DND-41 (cell line): ENCODE measurements around the gene MYO19.

Experiments
- ATAC-seq: fragments of 200-7000 bp; cut with Tn5 transposase; 3 replicates; pipeline ENCODE4 v1.9.1; 2021; ENCODE audit warnings: low read depth; ENCODE audit not compliant: insufficient read depth
- DNase-seq: peaks from one replicate; pipeline ENCODE4 v3.0.0-alpha.2; 2020
- H2AFZ ChIP-seq: 2 replicates; pipeline ENCODE4 v1.6.0; 2012; ENCODE audit warnings: low read depth, low read length
- H3K27ac ChIP-seq: 2 replicates; pipeline ENCODE4 v1.5.1; 2012; ENCODE audit warnings: low read length, inconsistent platforms
- H3K27me3 ChIP-seq: fragments of 200-600 bp; sonication (generic); 2 replicates; pipeline ENCODE4 v1.6.0; 2012; ENCODE audit warnings: low read length, mild to moderate bottlenecking, inconsistent platforms; ENCODE audit not compliant: insufficient read depth, poor library complexity
- H3K36me3 ChIP-seq: 2 replicates; pipeline ENCODE4 v1.5.1; 2012; ENCODE audit warnings: low read length, inconsistent platforms; ENCODE audit not compliant: insufficient read depth
- H3K4me1 ChIP-seq: 2 replicates; pipeline ENCODE4 v1.5.1; 2012; ENCODE audit warnings: mild to moderate bottlenecking, low read length; ENCODE audit not compliant: insufficient read depth
- H3K4me2 ChIP-seq: 2 replicates; pipeline ENCODE4 v1.6.0; 2012; ENCODE audit warnings: mild to moderate bottlenecking, moderate library complexity, low read length, inconsistent platforms; ENCODE audit not compliant: insufficient read depth
- H3K4me3 ChIP-seq, 2 experiments: fragments of 200-600 bp in 1 of 2; shearing (Covaris generic) in 1 of 2; 2 replicates each; pipeline ENCODE4 v1.5.1; 2012 to 2016; ENCODE audit warnings: inconsistent platforms in 2 of 2, low read length in 2 of 2, mild to moderate bottlenecking in 2 of 2, low read depth in 1 of 2, moderate library complexity in 1 of 2
- H3K79me2 ChIP-seq: 2 replicates; pipeline ENCODE4 v1.6.0; 2012; ENCODE audit warnings: low read length, inconsistent platforms; ENCODE audit not compliant: insufficient read depth
- H3K9ac ChIP-seq: 2 replicates; pipeline ENCODE4 v1.6.0; 2012; ENCODE audit warnings: low read depth, mild to moderate bottlenecking, inconsistent platforms, low read length, moderate library complexity
- H3K9me3 ChIP-seq: 2 replicates; pipeline ENCODE4 v1.5.1; 2012; ENCODE audit warnings: low read length, moderate library complexity, mild to moderate bottlenecking, inconsistent platforms; ENCODE audit not compliant: insufficient read depth, severe bottlenecking
- H4K20me1 ChIP-seq: 2 replicates; pipeline ENCODE4 v1.6.0; 2012; ENCODE audit warnings: low read length; ENCODE audit not compliant: insufficient read depth
- EZH2 ChIP-seq: IDR thresholded peaks from 3 replicates; pipeline ENCODE4 v1.6.1; 2012; ENCODE audit warnings: borderline replicate concordance, low read depth, mild to moderate bottlenecking, moderate library complexity, low read length, inconsistent platforms; ENCODE audit not compliant: severe bottlenecking
- TF ChIP-seq, protein P1 (sequence below): IDR thresholded peaks from 2 replicates; pipeline ENCODE4 v1.5.1; 2012; ENCODE audit warnings: borderline replicate concordance, low read length, moderate library complexity, mild to moderate bottlenecking; ENCODE audit not compliant: poor library complexity, severe bottlenecking; ENCODE audit errors: extremely low read depth

Gene MYO19

DNA sequence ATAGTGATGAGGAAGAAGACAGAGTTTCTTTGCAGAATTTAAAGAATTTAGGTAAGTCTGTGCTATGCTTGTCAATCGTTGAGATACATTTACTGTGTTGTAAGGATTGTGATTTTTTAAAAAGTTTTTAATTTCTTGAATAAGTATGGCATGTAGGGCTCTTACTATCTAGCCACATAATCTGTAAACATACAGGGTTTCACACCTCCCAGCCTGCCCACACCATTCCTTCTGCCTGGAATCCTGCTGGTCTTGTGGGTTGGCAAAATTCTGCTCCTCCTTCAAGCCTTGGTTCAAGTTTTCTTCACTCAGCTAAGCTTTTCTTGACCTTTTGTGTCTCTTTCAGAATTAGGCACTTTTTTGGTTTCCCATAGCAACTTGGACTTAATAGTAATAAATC, 40.7 kb downstream of the MYO19 start:
- ATAC-seq: no peak
- Histone ChIP-seq H3K36me3 (peaks cover 86% of the 10 kb centered on the region), H3K4me2 (no peak overlapping the region), H3K27me3 (no peaks in the 10 kb centered on the region), H3K4me3 (no peak overlapping the region), H3K9ac (no peak overlapping the region), H3K9me3 (no peaks in the 10 kb centered on the region), H3K4me1 (peaks cover 7% of the 10 kb centered on the region), H2AFZ (no peak overlapping the region), H3K79me2 (peaks cover 44% of the 10 kb centered on the region), H3K27ac (no peak overlapping the region), H4K20me1 (peaks cover 38% of the 10 kb centered on the region)
- TF ChIP-seq, protein P1, sequence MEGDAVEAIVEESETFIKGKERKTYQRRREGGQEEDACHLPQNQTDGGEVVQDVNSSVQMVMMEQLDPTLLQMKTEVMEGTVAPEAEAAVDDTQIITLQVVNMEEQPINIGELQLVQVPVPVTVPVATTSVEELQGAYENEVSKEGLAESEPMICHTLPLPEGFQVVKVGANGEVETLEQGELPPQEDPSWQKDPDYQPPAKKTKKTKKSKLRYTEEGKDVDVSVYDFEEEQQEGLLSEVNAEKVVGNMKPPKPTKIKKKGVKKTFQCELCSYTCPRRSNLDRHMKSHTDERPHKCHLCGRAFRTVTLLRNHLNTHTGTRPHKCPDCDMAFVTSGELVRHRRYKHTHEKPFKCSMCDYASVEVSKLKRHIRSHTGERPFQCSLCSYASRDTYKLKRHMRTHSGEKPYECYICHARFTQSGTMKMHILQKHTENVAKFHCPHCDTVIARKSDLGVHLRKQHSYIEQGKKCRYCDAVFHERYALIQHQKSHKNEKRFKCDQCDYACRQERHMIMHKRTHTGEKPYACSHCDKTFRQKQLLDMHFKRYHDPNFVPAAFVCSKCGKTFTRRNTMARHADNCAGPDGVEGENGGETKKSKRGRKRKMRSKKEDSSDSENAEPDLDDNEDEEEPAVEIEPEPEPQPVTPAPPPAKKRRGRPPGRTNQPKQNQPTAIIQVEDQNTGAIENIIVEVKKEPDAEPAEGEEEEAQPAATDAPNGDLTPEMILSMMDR: no peak
- TF ChIP-seq EZH2: no peak
- DNase-seq: no peak

DNA sequence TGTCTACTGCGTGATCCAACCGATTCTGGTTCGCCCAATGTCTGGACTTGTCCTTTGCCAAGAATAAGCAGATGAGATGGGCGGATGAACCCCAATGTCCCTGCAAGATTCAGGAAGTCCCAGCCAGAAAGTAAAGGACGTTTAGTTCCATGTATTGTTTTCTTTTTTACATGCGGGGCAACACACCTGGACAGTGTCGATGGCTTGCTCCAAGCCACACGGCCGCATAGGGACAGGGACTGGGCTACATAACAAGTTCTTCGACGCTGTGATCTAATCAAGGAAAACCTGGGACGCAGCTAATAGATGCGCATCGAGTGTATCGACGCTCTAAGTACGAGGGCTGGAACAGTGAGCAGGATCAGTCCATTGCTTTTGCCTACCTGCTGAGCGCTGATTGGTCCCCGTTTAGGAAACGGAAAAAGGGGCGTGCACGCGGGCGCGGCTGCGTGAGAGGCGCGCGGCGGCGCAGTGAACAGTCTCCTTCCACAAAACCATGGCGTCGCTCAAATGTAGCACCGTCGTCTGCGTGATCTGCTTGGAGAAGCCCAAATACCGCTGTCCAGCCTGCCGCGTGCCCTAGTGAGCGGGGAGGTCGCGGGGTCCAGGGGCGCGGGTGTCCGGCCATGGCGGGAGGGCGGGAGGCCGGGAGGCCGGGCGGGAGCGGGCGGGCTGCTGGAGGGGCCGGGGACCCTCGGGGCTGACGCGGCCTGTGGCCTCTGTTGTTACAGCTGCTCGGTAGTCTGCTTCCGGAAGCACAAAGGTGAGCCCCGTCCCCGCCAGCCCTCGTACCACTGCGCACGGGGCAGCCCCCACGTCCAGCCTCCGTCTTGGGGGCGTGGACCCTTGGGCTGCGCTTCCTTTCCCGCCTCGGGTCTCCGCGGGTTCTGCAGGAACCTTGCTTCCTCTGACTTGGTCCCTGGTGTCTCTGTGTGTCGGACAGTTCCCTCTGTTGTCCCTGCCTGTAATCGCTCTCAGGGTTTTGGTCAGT, 48.2 kb downstream of the MYO19 start, which contains the start of gene ZNHIT3:
TSS of gene ZNHIT3 (plus strand) at position 478 of the 991 bp plus-strand sequence. CDS start at position 497, 19 bp downstream.
- Histone ChIP-seq H3K4me3 (peak within 1 kb of the TSS; percentile 82 to 99), H4K20me1 (peaks cover 13% of the 10 kb centered on the region), H3K4me2 (peak within 1 kb of the TSS; percentile 89), H3K9ac (peak within 1 kb of the TSS; percentile 73), H2AFZ (peak within 1 kb of the TSS; percentile 97), H3K4me1 (peaks cover 40% of the 10 kb centered on the region), H3K9me3 (no peaks in the 10 kb centered on the region), H3K36me3 (peaks cover 16% of the 10 kb centered on the region), H3K27ac (peak within 1 kb of the TSS; percentile 84), H3K79me2 (peaks cover 58% of the 10 kb centered on the region), H3K27me3 (no peaks in the 10 kb centered on the region)
- TF ChIP-seq, protein P1: no peak
- TF ChIP-seq EZH2: no peak
- DNase-seq (peak; percentile 93), ATAC-seq (peak; percentile 98)

DNA sequence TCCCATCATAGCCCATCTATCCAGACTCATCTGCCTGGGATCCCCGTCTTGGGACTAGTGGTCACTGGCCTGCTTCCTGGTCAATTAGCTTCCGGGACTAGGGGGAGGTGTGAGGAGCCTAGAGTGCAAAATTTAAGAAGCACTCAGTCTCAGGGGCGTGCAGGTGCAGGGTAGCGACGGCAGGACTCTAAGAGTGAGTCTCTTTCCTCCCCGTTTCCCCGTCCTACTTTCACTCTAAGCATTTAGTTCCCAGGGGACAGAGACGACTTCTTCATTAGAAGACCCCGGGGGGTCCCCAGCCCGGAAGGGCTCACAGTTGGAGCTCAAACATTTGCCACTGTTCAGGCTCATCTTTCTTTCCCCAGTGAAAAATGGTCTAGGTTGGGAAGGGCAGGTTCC, 48.9 kb downstream of the MYO19 start:
- H3K9ac ChIP-seq: peak overlapping the region; percentile 73
- no peak for DNase-seq
- no peak for ATAC-seq

More for the DNA sequence above, 48.9 kb downstream of the MYO19 start:
- H3K36me3 ChIP-seq: peaks cover 10% of the 10 kb centered on the region
- peak overlapping the region; percentile 84 for H3K27ac ChIP-seq
- H3K27me3 ChIP-seq: no peaks in the 10 kb centered on the region
- H2AFZ ChIP-seq: peak overlapping the region; percentile 97
- TF ChIP-seq, protein P1: no peak
- TF ChIP-seq EZH2: no peak
- peaks cover 51% of the 10 kb centered on the region for H3K79me2 ChIP-seq
- no peaks in the 10 kb centered on the region for H3K9me3 ChIP-seq
- H3K4me2 ChIP-seq: peak overlapping the region; percentile 89
- peaks cover 6% of the 10 kb centered on the region for H4K20me1 ChIP-seq
- peak overlapping the region; percentile 82 to 99 for H3K4me3 ChIP-seq
- H3K4me1 ChIP-seq: peaks cover 40% of the 10 kb centered on the region
